M059J (cell line): ENCODE data around the gene SCLT1. TPM values are rescaled to one million over a fixed set of nuclear protein-coding genes. Genes with fewer than 3 reads are reported as not detected.

ENCODE experiments used
- DNase-seq: peaks from one replicate; pipeline ENCODE4 v3.0.0-alpha.2; 2012; ENCODE audit warnings: low read depth
- total RNA-seq: library from RNA; depleted of rRNA; stranded (reverse); fragments of >200 nt; shearing (Covaris generic); gene quantifications from 2 replicates; pipeline ENCODE4 v1.2.3, GENCODE V29; 2014

The SCLT1 gene
- total RNA-seq, 1 experiment from 2014 or later = 16.0 TPM

GRCh38 chr4:128958194-128958593 lies 135.1 kb downstream of the SCLT1 start:
- DNase-seq = no peak

DNA sequence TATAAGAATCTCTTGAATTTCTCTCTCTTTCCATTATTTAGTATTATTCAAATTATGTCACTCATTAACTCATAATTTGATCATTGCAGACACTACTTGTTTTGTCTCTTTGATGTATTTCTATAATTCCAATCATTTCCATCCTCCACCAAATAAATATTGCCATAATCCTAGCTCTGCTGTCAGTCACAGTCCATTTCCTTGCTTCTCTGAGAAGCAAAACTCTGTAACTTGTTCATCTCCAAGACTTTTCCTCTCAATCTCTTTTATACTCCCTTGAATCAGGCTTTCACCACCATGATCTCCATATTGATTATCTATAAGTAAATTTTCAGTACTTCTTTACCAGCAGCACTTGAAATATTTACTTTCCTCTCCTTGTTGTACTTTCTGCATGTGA lies 135.9 kb downstream of the SCLT1 start:
- no peak for DNase-seq

GRCh38 chr4:128955751-128956150 lies 137.6 kb downstream of the SCLT1 start:
- DNase-seq = no peak

GRCh38 chr4:128954941-128955340 lies 138.4 kb downstream of the SCLT1 start:
- DNase-seq = no peak

DNA sequence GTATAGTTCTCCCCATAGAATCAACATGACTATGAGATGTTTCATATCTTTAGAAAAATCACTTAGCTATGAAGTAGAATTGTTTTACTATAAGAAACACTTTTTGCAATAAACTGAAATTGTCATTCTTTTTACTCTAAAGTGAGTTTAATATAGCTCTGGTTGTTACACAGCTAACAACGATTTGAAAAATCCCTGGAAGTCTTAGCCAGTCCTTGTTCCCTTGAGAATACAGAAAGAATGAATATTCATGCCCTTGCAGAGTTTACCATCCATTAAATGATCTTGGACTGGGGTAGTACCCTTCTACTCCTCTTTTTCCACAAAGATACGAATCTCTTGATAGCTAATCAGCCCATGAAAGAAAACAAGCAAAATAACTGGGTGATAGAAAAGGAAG lies 142.0 kb downstream of the SCLT1 start:
- DNase-seq = no peak

DNA sequence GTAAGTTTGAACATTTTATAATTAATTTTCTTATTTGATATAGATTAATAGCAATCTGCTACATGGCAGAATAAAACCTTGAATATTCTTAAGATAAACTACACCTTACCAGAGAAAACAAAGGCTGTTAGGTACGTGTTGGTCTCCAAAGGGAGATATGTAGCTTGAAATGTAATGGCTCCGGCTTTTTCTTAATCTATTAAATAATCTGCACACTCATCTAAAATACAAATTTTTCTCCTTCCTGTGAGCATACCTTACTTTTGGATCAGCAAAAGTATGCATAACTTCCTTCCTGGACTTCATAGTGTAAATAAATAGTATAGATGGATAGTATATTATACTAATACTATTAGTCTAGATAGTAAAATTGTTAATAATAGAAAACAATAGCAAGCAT lies 142.5 kb downstream of the SCLT1 start:
- no peak for DNase-seq

GRCh38 chr4:128946916-128947315 lies 146.4 kb downstream of the SCLT1 start:
- DNase-seq = no peak

GRCh38 chr4:128942607-128943006 lies 150.7 kb downstream of the SCLT1 start:
- DNase-seq = no peak

DNA sequence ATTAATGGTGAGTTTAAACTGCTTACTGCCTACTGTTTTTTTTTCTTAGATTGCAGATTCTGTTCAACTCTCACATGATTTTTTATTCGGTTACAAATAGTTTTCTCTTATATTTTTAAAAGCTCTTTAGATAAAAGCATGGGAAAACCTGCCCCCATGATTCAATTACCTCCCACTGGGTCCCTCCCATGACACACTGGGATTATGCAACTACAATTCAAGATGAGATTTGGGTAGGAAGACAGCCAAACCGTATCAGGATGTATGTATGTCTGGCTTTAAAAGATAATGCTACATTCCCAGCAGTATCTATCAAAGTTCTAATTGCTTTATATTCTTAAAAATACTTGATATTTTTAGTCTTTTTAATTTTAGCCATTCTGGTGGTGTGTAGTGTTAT lies 152.4 kb downstream of the SCLT1 start:
- DNase-seq = no peak

- no peak for DNase-seq
These were observed 163.3 kb downstream of the SCLT1 start for GRCh38 chr4:128930051-128930450.

GRCh38 chr4:128924951-128925350 lies 168.4 kb downstream of the SCLT1 start:
- no peak for DNase-seq

GRCh38 chr4:128921954-128922353 lies 171.4 kb downstream of the SCLT1 start:
- no peak for DNase-seq

DNA sequence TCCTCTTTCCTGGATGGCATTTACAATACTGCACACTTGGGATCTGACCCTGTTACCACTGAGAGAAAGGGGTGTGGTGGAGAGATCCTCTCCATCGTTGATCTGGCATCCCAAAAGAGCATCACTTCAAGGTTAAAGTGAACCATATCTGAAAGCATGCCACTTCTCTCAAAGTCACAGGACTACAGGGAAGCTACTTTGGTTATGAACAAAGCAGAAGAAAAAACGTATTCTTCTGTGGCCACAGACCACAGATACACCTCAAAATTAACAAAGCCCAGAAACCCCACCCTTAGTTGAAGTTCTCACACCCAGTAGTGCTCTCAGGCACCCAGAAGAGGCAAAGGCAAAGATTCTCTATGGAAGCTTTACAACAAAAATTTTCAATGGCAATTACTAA lies 175.6 kb downstream of the SCLT1 start:
- no peak for DNase-seq

GRCh38 chr4:128916832-128917231 lies 176.5 kb downstream of the SCLT1 start:
- DNase-seq = no peak

- no peak for DNase-seq
These were observed 177.8 kb downstream of the SCLT1 start for GRCh38 chr4:128915544-128915943.

GRCh38 chr4:128913228-128913627 lies 180.1 kb downstream of the SCLT1 start:
- no peak for DNase-seq

DNA sequence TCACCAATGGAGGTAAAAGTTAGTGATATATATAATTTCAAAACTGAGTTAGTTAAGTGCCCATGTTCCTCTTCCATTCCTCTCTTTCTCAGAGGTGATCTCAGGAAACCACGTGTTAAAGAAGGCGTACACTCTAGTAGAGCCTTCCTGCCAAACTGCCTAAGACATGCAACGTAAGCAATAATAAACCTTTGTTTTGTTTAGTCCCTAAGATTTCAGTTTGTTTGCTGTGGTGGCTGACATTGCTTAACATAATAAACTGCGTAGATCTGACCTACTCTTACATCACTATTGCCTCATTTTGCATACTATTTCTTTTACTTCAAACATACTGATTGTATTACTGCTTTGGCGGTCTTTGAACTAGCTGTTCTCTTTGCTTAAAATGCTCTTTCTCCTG lies 184.6 kb downstream of the SCLT1 start:
- DNase-seq = no peak

GRCh38 chr4:128907981-128908380 lies 185.4 kb downstream of the SCLT1 start:
- no peak for DNase-seq

DNA sequence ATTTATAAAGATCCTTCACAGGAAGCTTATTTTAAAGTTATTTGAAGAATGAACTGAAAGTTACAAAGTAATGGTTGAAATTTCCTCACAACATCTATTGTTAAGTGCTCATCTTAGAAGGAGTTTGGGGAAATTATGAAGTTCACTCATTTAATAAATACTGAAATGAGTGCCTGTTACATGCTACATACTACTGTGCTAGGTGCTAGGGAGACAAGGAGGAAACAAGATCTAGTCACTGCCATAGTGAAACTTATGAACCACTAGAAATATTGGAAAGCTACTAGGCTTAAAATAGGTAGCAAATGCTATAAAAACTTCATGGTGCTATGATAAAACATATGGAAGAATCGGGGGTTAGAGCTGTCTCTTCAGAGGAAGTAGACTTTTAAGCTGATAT lies 186.8 kb downstream of the SCLT1 start:
- DNase-seq = no peak

DNA sequence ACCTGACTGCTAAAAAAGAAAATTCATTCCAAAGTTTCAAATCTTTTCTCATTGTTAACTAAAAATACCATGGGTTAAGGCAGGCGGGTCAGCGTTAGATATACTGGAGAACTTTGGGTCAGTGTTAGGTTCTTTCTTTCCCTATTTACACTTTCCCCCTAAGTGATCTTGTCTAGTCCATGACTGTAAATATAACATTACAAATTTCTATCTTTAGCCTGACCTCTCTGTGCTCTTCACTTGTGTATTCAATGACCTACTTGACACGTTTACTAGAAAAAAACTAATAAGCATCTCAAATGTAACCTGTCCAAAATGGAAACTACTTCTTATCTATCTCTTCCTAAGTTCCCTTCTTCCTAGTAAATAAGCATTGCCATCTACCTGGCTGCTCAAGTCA lies 188.5 kb downstream of the SCLT1 start:
- DNase-seq = no peak

GRCh38 chr4:128880662-128881061 lies 212.7 kb downstream of the SCLT1 start:
- DNase-seq = no peak

- DNase-seq = no peak
These were observed 213.4 kb downstream of the SCLT1 start for GRCh38 chr4:128879971-128880370.

GRCh38 chr4:128879283-128879682 lies 214.1 kb downstream of the SCLT1 start:
- no peak for DNase-seq

GRCh38 chr4:128877934-128878333 lies 215.4 kb downstream of the SCLT1 start:
- no peak for DNase-seq

- DNase-seq = no peak
These were observed 217.1 kb downstream of the SCLT1 start for GRCh38 chr4:128876200-128876599.
